HG03103 (cell line): ENCODE results near the gene SERF1A.
"Not testable (repeated sequence)": the region's sequence is repeated elsewhere in the genome, so short reads cannot be mapped to it uniquely, and the experiment has no call there.

ENCODE experiments used
- ATAC-seq: cut with Tn5 transposase; IDR thresholded peaks from one replicate; pipeline ENCODE4 v1.9.1; 2021; ENCODE audit warnings: low read depth; ENCODE audit not compliant: unreplicated experiment

Gene SERF1A

GRCh38 chr5:70900533-70901271 lies at the start of gene SERF1A:
TSS of gene SERF1A (plus strand) at chr5:70900669. CDS start at chr5:70900870, 201 bp downstream.
- peak; percentile 77 for ATAC-seq

- not testable (repeated sequence) for ATAC-seq
These were observed 33.7 kb upstream of the SERF1A start for GRCh38 chr5:70866778-70867177.

GRCh38 chr5:70870626-70871025 lies 29.8 kb upstream of the SERF1A start:
- not testable (repeated sequence) for ATAC-seq

GRCh38 chr5:70896076-70896475 lies 4.4 kb upstream of the SERF1A start:
- ATAC-seq: not testable (repeated sequence)

- peak; percentile 20 for ATAC-seq
These were observed 753 bp downstream of the SERF1A start for GRCh38 chr5:70901272-70901571.

GRCh38 chr5:70906624-70907023 lies 6.2 kb downstream of the SERF1A start:
- not testable (repeated sequence) for ATAC-seq

- not testable (repeated sequence) for ATAC-seq
These were observed 16.4 kb downstream of the SERF1A start for GRCh38 chr5:70916829-70917228.

GRCh38 chr5:70925211-70925562 lies 24.7 kb downstream of the SERF1A start:
- not testable (repeated sequence) for ATAC-seq

- not testable (repeated sequence) for ATAC-seq
These were observed 31.4 kb downstream of the SERF1A start for GRCh38 chr5:70931709-70932368.

GRCh38 chr5:70932560-70932959 lies 32.1 kb downstream of the SERF1A start:
- not testable (repeated sequence) for ATAC-seq

- not testable (repeated sequence) for ATAC-seq
These were observed 52.6 kb downstream of the SERF1A start for GRCh38 chr5:70953068-70953467.
